Ovary (tissue), 9 donors: ENCODE results near the gene TENM4. TPM values are rescaled to one million over a fixed set of nuclear protein-coding genes. Genes with fewer than 3 reads are reported as not detected.

Source experiments
- DNase-seq, 5 donors: peaks; one replicate each; pipeline ENCODE4 v3.0.0-alpha.2; 2019 to 2020
- H3K27ac ChIP-seq, 2 donors: fragments of 200-600 bp; one replicate each; pipeline versions ENCODE4 v1.5.1 to v1.8.0; 2019 to 2022
- H3K27me3 ChIP-seq: fragments of 200-600 bp; one replicate; pipeline ENCODE4 v1.8.0; 2022
- H3K36me3 ChIP-seq: fragments of 200-600 bp; sonication (generic); one replicate; pipeline ENCODE4 v1.5.1; 2019
- H3K4me1 ChIP-seq: one replicate; pipeline ENCODE4 v1.8.1; 2013; ENCODE audit warnings: mild to moderate bottlenecking, moderate library complexity; ENCODE audit not compliant: insufficient read depth
- H3K4me3 ChIP-seq: fragments of 200-600 bp; sonication (generic); one replicate; pipeline ENCODE4 v1.5.1; 2017
- H3K9me3 ChIP-seq, 2 donors: fragments of 200-600 bp in 1 of 2; sonication (generic) in 1 of 2; one replicate each; pipeline versions ENCODE4 v1.5.1 to v1.8.1; 2013 to 2019; ENCODE audit warnings: mild to moderate bottlenecking in 1 of 2, moderate library complexity in 1 of 2
- CTCF ChIP-seq, 3 donors: fragments of 450-650 bp in 2 of 3; fragments of 200-600 bp in 1 of 3; IDR thresholded peaks; one replicate each; pipeline versions ENCODE4 v1.5.1 to v1.8.0; 2016 to 2022; ENCODE audit warnings: antibody characterized with exemption in 3 of 3, mild to moderate bottlenecking in 1 of 3
- EP300 ChIP-seq: sonication (generic); formaldehyde crosslinking; IDR thresholded peaks from one replicate; pipeline ENCODE4 v1.6.1; 2017; ENCODE audit warnings: antibody characterized with exemption
- POLR2A ChIP-seq: fragments of 450-650 bp; IDR thresholded peaks from one replicate; pipeline ENCODE4 v1.6.1; 2017; ENCODE audit warnings: antibody characterized with exemption, mild to moderate bottlenecking, moderate library complexity
- WGBS, 3 donors: extraction: QIAGEN DNeasy Blood & Tissue Kit in 1 of 3; methylation state at CpG; one replicate each; pipeline versions ENCODE4 v1.1.5 to v1.1.7; 2013 to 2017; 5-methylcytosine and 5-hydroxymethylcytosine counted together
- intact Hi-C, 4 donors: fragments of 100-400 bp; cut with DNase I; formaldehyde crosslinking; loops; one replicate each; pipeline versions ENCODE4 v1.11.0 to v1.15.1; 2022 to 2023
- polyA plus RNA-seq, 2 donors: library from polyadenylated mRNA; stranded (reverse); fragments of 200-250 nt in 1 of 2; fragments of 350-450 nt in 1 of 2; fragmentation: Illumina TruSeq in 1 of 2; extraction: RNeasy Lipid Tissue Mini Kit (QIAGEN cat#74804) in 1 of 2; gene quantifications; one replicate each; pipeline ENCODE4 v1.2.3, GENCODE V29; 2013 to 2014
- total RNA-seq, 7 donors: library from RNA; depleted of rRNA in 2 of 7; stranded (reverse); fragments of >200 nt in 2 of 7; fragmentation: NEBNext Ultra II Directional in 3 of 7; extraction: Animal tissue kit (Norgen Biotek cat#: 25700) in 3 of 7; gene quantifications; one replicate each; pipeline versions ENCODE4 v1.1.0 to v1.2.4, GENCODE V29; 2016 to 2023
- donor health status: DM: no; HTN: no; CAD: no; lungs with moderate emphysema.
- donor health status: DM: no; HTN: no; CAD: no.
- donor health status: Bipolar disorder and iron deficiency.
- donor health status: DM: yes; HTN: yes; CAD: no.
- donor health status: DM: no; HTN: no; CAD: no.
- donor health status: DM: yes; HTN: yes; CAD: no.

TENM4 gene
- total and polyA plus RNA-seq, 9 donors: 11.0 to 206 (median 107) TPM

GRCh38 chr11:79466411-79466810 is 25.6 kb upstream of the TENM4 start:
- TF ChIP-seq EP300: no peak
- no peak for TF ChIP-seq CTCF (IDR thresholded peaks at IDR 0.05)
- no peak for TF ChIP-seq POLR2A
- 5 to 15% (median 7%) methylated on average over 2 of the region's 2 CpGs for WGBS, 3 donors
- Histone ChIP-seq H3K9me3 (no peaks in the 10 kb centered on the region), H3K4me3 (no peak overlapping the region), H3K27me3 (no peaks in the 10 kb centered on the region), H3K27ac (no peak overlapping the region), H3K4me1 (peaks cover 2% of the 10 kb centered on the region), H3K36me3 (no peaks in the 10 kb centered on the region)
- intact Hi-C loops: no loop called here
- DNase-seq: no peak

GRCh38 chr11:79465160-79465559 is 24.3 kb upstream of the TENM4 start:
- Histone ChIP-seq H3K9me3 (no peaks in the 10 kb centered on the region), H3K4me3 (no peak overlapping the region), H3K36me3 (no peaks in the 10 kb centered on the region), H3K4me1 (peaks cover 1% of the 10 kb centered on the region), H3K27me3 (no peaks in the 10 kb centered on the region), H3K27ac (no peak overlapping the region)
- intact Hi-C loops: no loop called here
- 92 to 96% (median 93%) methylated on average over 2 of the region's 2 CpGs for WGBS, 3 donors
- TF ChIP-seq EP300 (no peak), POLR2A (no peak), CTCF (IDR thresholded peaks at IDR 0.05) (no peak)
- DNase-seq: no peak

- Histone ChIP-seq H3K4me1 (peaks cover 1% of the 10 kb centered on the region), H3K27ac (no peak overlapping the region), H3K9me3 (no peaks in the 10 kb centered on the region), H3K36me3 (no peaks in the 10 kb centered on the region), H3K27me3 (no peaks in the 10 kb centered on the region), H3K4me3 (no peak overlapping the region)
- DNase-seq: no peak
- intact Hi-C loops: no loop called here
- TF ChIP-seq CTCF (IDR thresholded peaks at IDR 0.05) (no peak), EP300 (no peak), POLR2A (no peak)
- WGBS, 3 donors: 89 to 96% (median 92%) methylated on average over 7 of the region's 7 CpGs
These were observed 21.1 kb upstream of the TENM4 start for GRCh38 chr11:79461666-79462645.

- DNase-seq: peak in 4 of 5 donors; percentile 38 to 56 (median 46)
- H3K36me3 ChIP-seq: no peaks in the 10 kb centered on the region
- WGBS, 3 donors: 4 to 18% (median 10%) methylated on average over 2 of the region's 2 CpGs
- intact Hi-C loops: no loop called here
- H3K27me3 ChIP-seq: no peaks in the 10 kb centered on the region
- no peak overlapping the region for H3K4me3 ChIP-seq
- no peaks in the 10 kb centered on the region for H3K4me1 ChIP-seq
- no peaks in the 10 kb centered on the region for H3K9me3 ChIP-seq
- TF ChIP-seq CTCF (IDR thresholded peaks at IDR 0.05): peak; percentile 45 to 61 (median 59)
- TF ChIP-seq EP300: no peak
- H3K27ac ChIP-seq: no peak overlapping the region
These were observed 20.3 kb upstream of the TENM4 start for GRCh38 chr11:79461144-79461543.
